HG03045 (cell line): Measurements from ENCODE around the gene UST.

ENCODE experiments used
- ATAC-seq: cut with Tn5 transposase; IDR thresholded peaks from one replicate; pipeline ENCODE4 v1.9.1; 2021; ENCODE audit warnings: mild to moderate bottlenecking, moderate library complexity; ENCODE audit not compliant: unreplicated experiment

UST gene

DNA sequence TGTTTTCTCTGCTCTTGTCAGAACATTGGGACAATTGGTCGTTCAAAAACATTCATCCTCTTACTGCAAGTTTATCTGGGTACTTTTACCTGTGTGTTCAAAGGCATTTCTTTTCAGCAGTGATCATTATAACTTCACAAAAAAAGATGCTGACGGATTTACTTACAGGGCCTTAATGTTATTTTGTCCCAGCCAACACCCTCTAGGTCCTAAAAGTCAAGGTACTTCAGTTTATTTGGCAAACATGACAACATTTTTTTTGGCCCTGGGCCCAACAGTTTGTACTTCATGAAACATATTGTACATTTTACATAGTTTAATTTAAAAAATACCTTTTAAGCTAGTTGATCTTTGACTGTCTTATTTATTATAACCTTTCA is 329.5 kb downstream of the UST start:
- ATAC-seq, result no peak

DNA sequence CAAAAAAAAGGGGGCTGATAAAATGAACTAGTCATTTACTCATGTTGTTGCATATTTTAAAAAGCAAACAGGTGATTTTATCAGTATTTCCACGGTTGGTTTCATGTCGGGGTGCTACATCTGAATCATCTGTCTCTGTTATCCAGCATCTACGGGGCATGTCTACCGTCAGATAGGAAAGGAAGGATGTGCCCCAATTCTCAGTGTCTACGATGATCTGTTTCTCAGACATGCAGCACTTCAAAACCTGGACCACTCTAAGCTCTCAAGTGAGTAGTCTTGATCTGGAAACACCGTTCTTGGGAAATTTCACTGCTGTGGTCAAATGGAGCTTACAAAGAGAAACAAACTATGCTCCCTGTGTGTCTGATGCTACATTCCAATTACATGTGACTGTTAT is 330.4 kb downstream of the UST start:
- ATAC-seq, result no peak

DNA sequence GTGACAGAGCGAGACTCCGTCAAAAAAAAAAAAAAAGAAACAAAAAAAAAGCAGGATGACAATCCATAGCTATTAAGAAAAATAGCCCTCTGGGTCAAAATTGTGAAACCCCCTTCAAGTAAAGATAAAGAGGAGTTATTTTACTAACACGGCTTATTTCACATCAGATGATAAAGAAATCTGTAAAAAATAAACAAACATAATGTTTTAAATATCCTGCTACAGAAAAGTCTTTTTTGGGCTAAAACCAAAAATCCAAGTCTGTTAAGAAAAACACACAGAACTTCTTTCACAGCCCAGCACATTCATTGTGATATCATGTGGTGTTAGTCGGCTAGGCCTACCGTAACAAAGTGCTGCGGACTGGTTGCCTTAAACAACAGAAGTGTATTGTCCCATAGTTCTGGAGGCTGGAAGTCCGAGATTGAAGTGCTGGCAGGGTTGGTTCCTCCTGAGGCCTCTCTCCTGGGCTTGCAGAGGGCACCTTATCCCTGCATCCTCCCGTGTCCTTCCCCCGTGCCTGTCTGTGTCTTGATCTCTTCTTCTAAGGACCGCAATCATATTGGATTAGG is 331.5 kb downstream of the UST start:
- ATAC-seq, result no peak

DNA sequence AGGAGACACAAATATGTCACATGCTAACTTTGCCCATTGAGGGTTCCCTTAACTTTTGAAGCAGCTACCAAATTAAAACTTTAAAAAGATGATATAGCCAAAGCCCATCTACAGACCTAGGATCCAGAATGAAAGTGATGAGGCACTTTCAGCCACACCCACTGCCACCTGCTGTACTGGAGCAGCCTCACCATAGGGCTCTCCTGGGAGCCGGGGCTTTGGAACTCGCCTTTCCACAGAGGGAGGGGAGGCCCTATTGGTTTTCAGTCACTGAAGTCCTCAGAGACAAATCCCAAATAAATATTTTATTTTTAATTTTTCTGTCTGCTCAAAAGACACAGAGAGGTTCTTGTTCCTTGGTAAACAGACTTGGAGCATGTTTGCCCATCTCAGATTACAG is 332.6 kb downstream of the UST start:
- no peak for ATAC-seq

DNA sequence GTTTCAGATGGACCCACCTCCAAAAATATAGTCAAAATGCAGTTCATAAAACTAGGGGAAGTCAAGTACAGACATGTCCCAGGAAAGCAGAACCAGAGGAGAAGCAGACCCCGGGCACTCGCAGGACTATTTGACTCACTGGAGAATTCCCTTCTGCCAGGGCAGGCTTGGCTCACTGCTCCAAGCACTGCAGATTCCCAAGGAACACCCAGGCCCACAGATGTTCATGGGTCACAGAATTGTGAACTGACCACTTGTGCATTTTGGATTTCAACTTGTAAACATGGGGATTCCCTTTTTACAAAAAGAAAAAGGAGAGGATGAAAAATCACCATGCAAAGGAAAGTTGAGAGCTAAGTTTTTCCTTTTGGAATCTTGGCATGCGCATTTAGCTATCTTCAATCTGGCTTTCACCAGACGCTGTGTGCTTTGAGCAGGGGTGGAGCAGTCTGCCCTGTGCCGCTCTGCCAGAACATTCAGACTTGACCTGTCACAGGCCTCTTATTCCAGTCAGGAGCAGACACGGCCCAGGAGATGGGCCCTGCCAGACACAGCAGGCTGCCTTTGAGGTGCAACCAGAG is 333.2 kb downstream of the UST start:
- no peak for ATAC-seq

GRCh38 chr6:149080511-149080910 is 333.7 kb downstream of the UST start:
- ATAC-seq, result no peak

DNA sequence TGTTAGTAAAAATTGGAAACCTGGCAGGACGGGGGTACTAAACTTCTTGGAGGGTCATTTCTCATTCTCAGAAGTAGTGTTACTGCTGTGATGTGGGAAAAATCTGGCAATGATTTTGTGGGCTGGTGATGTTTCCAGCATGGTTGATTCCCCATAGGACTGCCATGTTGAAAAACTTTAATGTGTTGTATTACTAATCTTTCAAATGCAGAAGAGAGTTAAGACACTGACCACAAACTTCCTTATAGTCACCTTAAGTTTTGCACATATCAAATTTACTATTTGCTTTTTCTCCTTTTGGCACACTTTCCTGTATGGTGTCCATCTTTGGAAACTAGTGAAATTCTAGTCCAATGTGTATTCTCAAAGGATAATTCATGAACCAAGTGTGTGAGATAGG is 334.5 kb downstream of the UST start:
- ATAC-seq, result no peak

DNA sequence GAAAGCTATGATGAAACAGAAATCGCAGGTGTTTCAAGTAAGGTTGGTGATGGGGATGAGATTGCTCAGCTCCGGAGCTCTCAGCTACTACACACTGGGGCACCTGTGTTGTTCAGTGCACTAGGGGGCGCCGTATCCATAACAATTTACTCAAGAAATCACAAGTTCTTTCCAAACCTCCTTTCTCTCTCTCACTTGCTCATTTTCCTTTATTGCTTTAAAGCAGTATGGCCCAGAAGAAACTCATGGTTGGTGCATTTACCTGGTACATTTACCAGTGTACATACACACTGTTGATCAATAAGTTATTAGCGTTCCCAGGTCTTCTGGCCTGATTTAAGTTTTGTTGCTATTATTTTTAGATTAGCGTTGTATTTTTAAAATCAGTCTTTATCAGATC is 335.5 kb downstream of the UST start:
- peak; percentile 75 for ATAC-seq

DNA sequence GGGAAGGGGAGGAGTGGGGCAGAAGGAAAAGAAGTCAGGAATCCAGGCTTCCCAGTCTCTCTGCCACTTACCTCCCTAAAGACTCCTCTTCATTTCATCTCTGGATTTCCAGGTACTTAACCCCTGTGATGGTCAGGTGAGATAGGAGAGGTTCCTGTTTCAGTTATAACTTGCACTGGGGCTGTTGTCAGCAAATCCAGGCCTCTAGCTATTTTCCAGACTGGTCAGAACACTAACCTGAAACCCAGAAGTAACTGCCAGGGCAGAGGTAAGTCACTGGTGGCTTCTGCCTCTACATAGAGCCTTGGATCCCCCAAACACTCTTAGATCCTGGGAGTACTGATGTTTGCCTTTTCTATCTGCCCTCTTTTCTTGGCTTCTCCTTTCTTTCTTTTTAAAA is 337.2 kb downstream of the UST start:
- ATAC-seq, result no peak

DNA sequence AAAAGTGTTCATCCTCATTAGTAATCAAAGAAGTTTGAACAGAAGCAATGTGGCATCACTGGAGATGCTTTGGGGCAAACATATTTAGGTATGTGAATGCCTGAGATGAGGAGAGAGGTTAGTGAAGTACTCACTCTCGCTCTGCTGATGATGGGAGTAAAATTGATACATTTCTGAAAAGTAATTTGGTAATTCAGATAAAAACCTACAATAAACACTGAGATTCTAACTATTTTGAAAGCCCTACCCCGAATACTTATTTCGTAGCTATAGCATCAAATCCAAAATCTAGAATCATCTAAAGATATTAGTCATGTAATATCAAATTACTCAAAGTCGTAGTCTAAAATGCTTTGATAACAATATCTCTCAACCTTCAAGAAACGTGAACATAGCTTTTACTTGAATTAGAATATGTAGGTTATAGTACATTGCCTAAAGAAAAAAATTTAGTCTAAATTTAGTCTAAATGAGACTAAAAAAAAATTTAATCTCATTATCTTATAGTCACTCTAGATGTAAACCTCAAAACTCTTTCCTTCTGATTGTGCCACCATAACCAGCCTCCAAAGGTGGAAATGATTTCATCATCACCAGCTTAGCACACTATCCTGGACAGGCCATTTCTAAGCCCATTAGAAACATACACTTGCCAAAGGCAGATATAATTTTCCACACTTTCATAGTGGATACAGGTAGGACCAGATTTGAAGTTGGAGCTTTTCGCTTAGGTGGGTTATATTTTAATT is 338.2 kb downstream of the UST start:
- ATAC-seq, result no peak

DNA sequence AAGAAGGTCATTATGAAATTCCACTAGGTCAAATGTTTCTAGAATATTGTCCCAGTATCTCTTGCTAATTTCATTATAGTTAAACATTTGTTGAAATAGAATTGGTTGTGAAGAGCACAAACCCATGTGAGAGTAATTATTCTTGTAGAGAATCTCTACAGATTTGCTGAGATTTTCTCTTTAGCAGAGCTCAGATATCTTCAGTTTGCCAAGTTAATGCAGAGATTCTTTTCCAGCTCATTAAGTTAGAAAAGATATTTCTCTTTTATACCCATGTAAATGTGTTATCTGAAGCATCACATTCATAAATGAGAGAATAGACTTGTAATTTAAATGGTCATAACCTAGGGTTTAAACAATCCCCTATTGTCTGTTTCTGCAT is 338.7 kb downstream of the UST start:
- no peak for ATAC-seq

- ATAC-seq, result no peak
Measured at GRCh38 chr6:149086363-149086762, 339.5 kb downstream of the UST start.

DNA sequence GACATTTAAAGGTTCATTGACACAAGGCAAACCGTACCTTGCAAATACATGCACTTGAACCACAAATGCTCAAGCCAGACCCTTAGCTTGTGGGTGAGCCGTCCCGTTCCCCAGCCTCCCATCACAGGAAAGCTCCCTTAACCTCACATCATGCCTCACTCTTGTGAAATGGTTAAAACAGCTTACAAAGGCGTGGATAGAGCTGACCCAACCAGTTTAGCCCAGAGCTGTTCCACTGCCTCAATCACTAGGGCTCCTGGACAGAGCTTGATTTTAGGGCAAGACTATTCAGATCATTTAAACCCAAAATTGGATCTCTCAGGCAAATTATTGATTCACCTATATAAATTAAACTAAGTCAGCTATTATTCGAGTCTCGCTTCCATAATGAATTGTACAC is 341.1 kb downstream of the UST start:
- no peak for ATAC-seq

- no peak for ATAC-seq
Measured at GRCh38 chr6:149088361-149088760, 341.5 kb downstream of the UST start.

DNA sequence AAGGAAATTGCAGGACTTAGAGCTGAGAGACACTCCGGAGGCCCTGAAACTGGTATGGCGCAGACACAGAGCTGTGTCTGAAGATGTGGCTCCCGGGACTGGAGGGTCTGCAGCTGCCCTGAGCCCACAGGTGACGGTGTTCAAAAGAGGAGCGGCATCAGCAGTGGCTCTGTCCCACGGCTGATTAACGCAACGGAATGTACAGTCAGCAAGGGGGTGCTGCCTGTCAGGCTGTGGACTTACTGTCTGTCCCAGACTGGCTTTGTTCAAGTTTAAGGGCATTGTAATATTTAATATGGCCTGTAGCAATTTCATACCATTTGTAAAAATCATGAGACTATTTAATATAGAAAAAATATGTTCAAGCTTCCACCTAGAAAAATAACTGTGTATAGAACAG is 342.7 kb downstream of the UST start:
- no peak for ATAC-seq

GRCh38 chr6:149090937-149091336 is 344.1 kb downstream of the UST start:
- no peak for ATAC-seq

GRCh38 chr6:149093643-149094042 is 346.8 kb downstream of the UST start:
- no peak for ATAC-seq

GRCh38 chr6:149094156-149094555 is 347.3 kb downstream of the UST start:
- no peak for ATAC-seq

DNA sequence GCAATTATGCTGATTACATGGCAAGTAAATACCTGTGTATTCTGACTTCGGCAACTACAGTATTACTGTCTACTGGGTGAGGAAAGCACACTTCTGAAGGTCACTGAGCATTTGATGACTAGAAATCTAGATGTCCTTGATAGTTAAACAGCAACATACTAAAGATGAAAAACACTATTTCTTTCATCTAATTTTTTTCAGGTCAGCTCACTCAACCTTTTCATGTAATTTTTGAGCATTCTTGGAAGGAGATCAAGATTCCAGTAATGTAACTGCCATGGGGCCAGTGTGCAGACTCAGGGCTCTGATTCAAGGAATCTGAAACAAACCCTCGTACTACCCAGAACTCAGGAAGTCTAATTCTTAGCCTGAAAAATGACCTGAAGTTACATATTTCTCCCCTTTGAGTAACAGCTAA is 348.1 kb downstream of the UST start:
- no peak for ATAC-seq

DNA sequence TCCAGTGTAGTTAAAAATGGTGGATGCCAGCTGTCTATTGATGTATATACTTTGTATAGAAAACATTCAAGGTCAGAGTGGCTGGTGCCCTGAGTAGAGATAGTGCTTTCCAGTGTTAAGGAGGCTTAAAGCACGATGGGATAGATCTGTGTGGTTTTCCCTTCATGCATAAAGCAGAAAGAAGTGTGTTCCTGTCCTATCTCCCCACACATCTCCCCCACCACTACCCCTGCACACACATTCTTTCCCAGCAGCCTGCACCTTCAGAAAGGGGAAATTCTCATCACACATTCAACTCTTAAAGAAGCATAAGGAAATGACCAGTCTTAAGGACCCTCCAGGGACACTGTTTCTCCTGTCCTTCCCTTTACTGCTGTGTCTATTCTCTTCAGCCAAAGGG is 349.0 kb downstream of the UST start:
- no peak for ATAC-seq

DNA sequence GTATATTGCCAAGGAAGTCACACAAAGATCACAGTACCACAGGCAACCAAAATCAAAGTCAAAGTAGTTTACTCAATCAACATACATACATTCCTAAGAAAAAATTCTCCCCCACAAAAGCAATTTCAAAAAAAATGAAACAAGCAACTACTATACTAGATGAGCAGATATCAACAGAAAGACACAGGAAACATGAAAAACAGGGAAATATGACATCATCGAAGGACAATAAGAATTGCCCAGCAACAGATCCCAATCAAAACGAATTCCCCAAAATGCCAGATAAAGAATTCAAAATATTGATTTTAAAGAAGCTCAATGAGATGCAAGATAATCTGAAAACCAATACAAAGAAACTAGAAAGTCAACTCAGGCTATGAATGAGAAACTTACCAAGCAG is 351.0 kb downstream of the UST start:
- no peak for ATAC-seq

- ATAC-seq, result no peak
Measured at GRCh38 chr6:149098700-149099276, 352.0 kb downstream of the UST start.
